ENCODE data around the gene MRTO4. TPM values are rescaled to one million over a fixed set of nuclear protein-coding genes. Genes with fewer than 3 reads are reported as not detected.

MRTO4 gene
- total and polyA plus RNA-seq, 9 of the 15 experiments (the other 6 are each of a cell fraction or from before 2014, with no cell fraction given): 62.0 to 173 (median 146) TPM

DNA sequence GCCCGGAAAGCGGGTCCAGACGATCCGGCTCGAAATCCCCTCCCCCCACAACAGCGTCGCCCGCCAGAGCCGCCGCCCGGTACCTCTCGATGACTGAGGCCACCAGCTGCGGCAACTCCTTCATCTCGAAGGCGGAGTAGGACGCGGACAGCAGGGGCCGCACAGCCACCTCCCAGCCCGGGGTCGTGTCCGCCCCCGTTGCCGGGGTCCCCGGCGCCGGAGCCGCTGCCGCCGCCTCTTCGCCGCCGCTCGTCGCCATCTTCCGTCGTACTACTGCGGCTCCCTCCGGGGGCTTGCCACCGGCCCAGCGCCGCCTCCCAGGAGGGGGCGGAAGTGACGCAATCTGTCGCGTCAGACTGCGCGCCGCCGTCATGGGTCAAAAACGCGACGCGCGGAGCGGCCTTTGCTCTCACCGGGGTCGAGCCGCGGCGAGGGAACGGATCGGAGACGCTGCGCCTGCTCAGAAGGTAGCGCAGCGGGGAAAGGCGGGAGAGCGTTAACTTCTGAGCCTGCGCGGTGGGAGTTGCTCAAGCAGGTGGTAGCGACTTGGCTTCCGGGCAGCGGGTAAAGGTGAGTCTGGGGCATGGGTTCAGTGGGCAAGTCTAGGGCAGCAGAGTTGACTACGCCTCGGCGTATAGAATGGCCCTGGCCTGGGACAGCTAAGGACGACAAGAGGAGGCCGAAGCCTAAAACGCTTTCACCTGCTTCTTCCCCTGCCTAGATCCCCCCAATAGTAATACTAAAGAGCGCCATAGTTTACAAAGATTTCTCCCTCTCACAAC lies 41.4 kb upstream of the MRTO4 start, which contains the start of gene UBR4 (continued):
- TF ChIP-seq, protein P1, sequence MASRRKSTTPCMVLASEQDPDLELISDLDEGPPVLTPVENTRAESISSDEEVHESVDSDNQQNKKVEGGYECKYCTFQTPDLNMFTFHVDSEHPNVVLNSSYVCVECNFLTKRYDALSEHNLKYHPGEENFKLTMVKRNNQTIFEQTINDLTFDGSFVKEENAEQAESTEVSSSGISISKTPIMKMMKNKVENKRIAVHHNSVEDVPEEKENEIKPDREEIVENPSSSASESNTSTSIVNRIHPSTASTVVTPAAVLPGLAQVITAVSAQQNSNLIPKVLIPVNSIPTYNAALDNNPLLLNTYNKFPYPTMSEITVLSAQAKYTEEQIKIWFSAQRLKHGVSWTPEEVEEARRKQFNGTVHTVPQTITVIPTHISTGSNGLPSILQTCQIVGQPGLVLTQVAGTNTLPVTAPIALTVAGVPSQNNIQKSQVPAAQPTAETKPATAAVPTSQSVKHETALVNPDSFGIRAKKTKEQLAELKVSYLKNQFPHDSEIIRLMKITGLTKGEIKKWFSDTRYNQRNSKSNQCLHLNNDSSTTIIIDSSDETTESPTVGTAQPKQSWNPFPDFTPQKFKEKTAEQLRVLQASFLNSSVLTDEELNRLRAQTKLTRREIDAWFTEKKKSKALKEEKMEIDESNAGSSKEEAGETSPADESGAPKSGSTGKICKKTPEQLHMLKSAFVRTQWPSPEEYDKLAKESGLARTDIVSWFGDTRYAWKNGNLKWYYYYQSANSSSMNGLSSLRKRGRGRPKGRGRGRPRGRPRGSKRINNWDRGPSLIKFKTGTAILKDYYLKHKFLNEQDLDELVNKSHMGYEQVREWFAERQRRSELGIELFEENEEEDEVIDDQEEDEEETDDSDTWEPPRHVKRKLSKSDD (conservative IDR thresholded peaks at IDR 0.05; ENCODE audit: low read length): peak; percentile 45; the same call in 1 of the 2 replicates
- peak; percentile 96 for TF ChIP-seq C11orf30 (IDR thresholded peaks at IDR 0.05; ENCODE audit: low read depth)
- TF ChIP-seq CHD4 (IDR thresholded peaks at IDR 0.05; ENCODE audit: insufficient read depth, insufficient replicate concordance, low read depth, low read length, poor library complexity, severe bottlenecking): no peak
- TF ChIP-seq KLF1 (tag; IDR thresholded peaks at IDR 0.05): peak; percentile 90
- TF ChIP-seq, protein P2, sequence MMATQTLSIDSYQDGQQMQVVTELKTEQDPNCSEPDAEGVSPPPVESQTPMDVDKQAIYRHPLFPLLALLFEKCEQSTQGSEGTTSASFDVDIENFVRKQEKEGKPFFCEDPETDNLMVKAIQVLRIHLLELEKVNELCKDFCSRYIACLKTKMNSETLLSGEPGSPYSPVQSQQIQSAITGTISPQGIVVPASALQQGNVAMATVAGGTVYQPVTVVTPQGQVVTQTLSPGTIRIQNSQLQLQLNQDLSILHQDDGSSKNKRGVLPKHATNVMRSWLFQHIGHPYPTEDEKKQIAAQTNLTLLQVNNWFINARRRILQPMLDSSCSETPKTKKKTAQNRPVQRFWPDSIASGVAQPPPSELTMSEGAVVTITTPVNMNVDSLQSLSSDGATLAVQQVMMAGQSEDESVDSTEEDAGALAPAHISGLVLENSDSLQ (IDR thresholded peaks at IDR 0.05): peak; percentile 34; the same call in 1 of the 2 replicates
- TF ChIP-seq ZNF217 (CRISPR knock-in tag; IDR thresholded peaks at IDR 0.05): 0 out of 2 replicates have a peak, but pooled peaks have one; percentile 14
- peak in 1 of 2 experiments; percentile 23; a peak in 2 of 4 replicates for TF ChIP-seq RCOR1 (IDR thresholded peaks at IDR 0.05; ENCODE audit: borderline replicate concordance in 1 of 2, low read depth in 2 of 2, low read length in 2 of 2)
- TF ChIP-seq, protein P3, sequence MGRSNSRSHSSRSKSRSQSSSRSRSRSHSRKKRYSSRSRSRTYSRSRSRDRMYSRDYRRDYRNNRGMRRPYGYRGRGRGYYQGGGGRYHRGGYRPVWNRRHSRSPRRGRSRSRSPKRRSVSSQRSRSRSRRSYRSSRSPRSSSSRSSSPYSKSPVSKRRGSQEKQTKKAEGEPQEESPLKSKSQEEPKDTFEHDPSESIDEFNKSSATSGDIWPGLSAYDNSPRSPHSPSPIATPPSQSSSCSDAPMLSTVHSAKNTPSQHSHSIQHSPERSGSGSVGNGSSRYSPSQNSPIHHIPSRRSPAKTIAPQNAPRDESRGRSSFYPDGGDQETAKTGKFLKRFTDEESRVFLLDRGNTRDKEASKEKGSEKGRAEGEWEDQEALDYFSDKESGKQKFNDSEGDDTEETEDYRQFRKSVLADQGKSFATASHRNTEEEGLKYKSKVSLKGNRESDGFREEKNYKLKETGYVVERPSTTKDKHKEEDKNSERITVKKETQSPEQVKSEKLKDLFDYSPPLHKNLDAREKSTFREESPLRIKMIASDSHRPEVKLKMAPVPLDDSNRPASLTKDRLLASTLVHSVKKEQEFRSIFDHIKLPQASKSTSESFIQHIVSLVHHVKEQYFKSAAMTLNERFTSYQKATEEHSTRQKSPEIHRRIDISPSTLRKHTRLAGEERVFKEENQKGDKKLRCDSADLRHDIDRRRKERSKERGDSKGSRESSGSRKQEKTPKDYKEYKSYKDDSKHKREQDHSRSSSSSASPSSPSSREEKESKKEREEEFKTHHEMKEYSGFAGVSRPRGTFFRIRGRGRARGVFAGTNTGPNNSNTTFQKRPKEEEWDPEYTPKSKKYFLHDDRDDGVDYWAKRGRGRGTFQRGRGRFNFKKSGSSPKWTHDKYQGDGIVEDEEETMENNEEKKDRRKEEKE (IDR thresholded peaks at IDR 0.05; ENCODE audit: borderline replicate concordance in 1 of 2, control insufficient read depth in 1 of 2, low read depth in 2 of 2, low read length in 1 of 2): no peak
- TF ChIP-seq NFYB (IDR thresholded peaks at IDR 0.05; ENCODE audit: extremely low read depth, insufficient read length): no peak
- 0 out of 2 replicates have a peak, but pooled peaks have one; percentile 35 for TF ChIP-seq SPI1 (IDR thresholded peaks at IDR 0.05; ENCODE audit: borderline replicate concordance, low read depth, low read length)
- peak; percentile 88 for TF ChIP-seq DACH1 (IDR thresholded peaks at IDR 0.05; ENCODE audit: partially characterized antibody)
- TF ChIP-seq ESRRB (CRISPR knock-in tag; IDR thresholded peaks at IDR 0.05; ENCODE audit: borderline replicate concordance): no peak
- no peak for TF ChIP-seq XRCC3 (IDR thresholded peaks at IDR 0.05)
- no peak for TF ChIP-seq ZNF253 (CRISPR knock-in tag; conservative IDR thresholded peaks at IDR 0.05)
- TF ChIP-seq SMAD1 (IDR thresholded peaks at IDR 0.05; ENCODE audit: low read depth, low read length, partially characterized antibody): peak; percentile 76
- no peak for TF ChIP-seq SNIP1 (IDR thresholded peaks at IDR 0.05; ENCODE audit: low read depth)
- TF ChIP-seq SAP30 (IDR thresholded peaks at IDR 0.05; ENCODE audit: borderline replicate concordance, insufficient read depth, low read depth, low read length, poor library complexity, severe bottlenecking): peak; percentile 62
- no peak for TF ChIP-seq ZBTB8A (IDR thresholded peaks at IDR 0.05; ENCODE audit: partially characterized antibody)

Data from K562 (cell line).